K562 (cell line): ENCODE measurements around the gene CIAO3. TPM values are rescaled to one million over a fixed set of nuclear protein-coding genes. Genes with fewer than 3 reads are reported as not detected.

Experiments used
- ARID2 ChIP-seq: fragments of 450-650 bp; IDR thresholded peaks from 2 replicates; pipeline ENCODE4 v1.6.1; 2017; ENCODE audit warnings: antibody characterized with exemption, mild to moderate bottlenecking
- BRCA1 ChIP-seq, 2 experiments: fragments of 450-650 bp in 1 of 2; sonication (generic) in 1 of 2; formaldehyde crosslinking in 1 of 2; IDR thresholded peaks; 2 replicates each; pipeline versions ENCODE4 v1.5.0 to v1.6.1; 2017 to 2020; ENCODE audit warnings: mild to moderate bottlenecking in 1 of 2, missing genetic modification reagents in 1 of 2
- BRD4 ChIP-seq: fragments of 200-600 bp; sonication (generic); IDR thresholded peaks from 2 replicates; pipeline ENCODE4 v1.6.1; 2017; ENCODE audit warnings: inconsistent platforms
- CBFA2T2 ChIP-seq: fragments of 450-650 bp; conservative IDR thresholded peaks from 2 replicates; pipeline ENCODE4 v1.6.1; 2017; ENCODE audit warnings: mild to moderate bottlenecking
- CBX5 ChIP-seq: IDR thresholded peaks from 2 replicates; pipeline ENCODE4 v1.6.1; 2014; ENCODE audit warnings: low read depth, borderline replicate concordance
- EGR1 ChIP-seq: fragments of 450-650 bp; conservative IDR thresholded peaks from 2 replicates; pipeline ENCODE4 v1.6.1; 2017; ENCODE audit warnings: mild to moderate bottlenecking
- GTF2F1 ChIP-seq: IDR thresholded peaks from 2 replicates; pipeline ENCODE4 v1.6.1; 2011; ENCODE audit warnings: low read depth, low read length, improper control_type of control experiment
- HMGXB4 ChIP-seq: sonication (generic); formaldehyde crosslinking; IDR thresholded peaks from 2 replicates; pipeline ENCODE4 v1.8.1; 2023; ENCODE audit warnings: mild to moderate bottlenecking, missing genetic modification reagents
- KAT7 ChIP-seq: sonication (generic); formaldehyde crosslinking; IDR thresholded peaks from 2 replicates; pipeline ENCODE4 v1.8.0; 2022; ENCODE audit warnings: missing genetic modification reagents, mild to moderate bottlenecking, borderline replicate concordance
- KLF13 ChIP-seq: fragments of 450-650 bp; IDR thresholded peaks from 2 replicates; pipeline ENCODE4 v1.6.1; 2016; ENCODE audit warnings: missing genetic modification characterization, low read depth, mild to moderate bottlenecking, missing compliant biosample characterization, moderate library complexity, borderline replicate concordance
- KLF16 ChIP-seq: IDR thresholded peaks from 2 replicates; pipeline ENCODE4 v1.6.1; 2016; ENCODE audit warnings: antibody characterized with exemption
- KLF6 ChIP-seq: fragments of 250-450 bp; sonication (Bioruptor Pico); IDR thresholded peaks from 2 replicates; pipeline ENCODE4 v1.4.0; 2020; ENCODE audit warnings: mild to moderate bottlenecking, moderate library complexity, borderline replicate concordance
- NFXL1 ChIP-seq: fragments of 450-650 bp; formaldehyde crosslinking; IDR thresholded peaks from 2 replicates; pipeline ENCODE4 v1.4.0; 2021; ENCODE audit warnings: mild to moderate bottlenecking
- RAD51 ChIP-seq: fragments of 450-650 bp; IDR thresholded peaks from 2 replicates; pipeline ENCODE4 v1.7.1; 2016; ENCODE audit warnings: low read depth, mild to moderate bottlenecking, borderline replicate concordance
- SOX6 ChIP-seq: fragments of 450-650 bp; IDR thresholded peaks from 2 replicates; pipeline ENCODE4 v1.6.1; 2014; ENCODE audit warnings: mild to moderate bottlenecking
- TEAD1 ChIP-seq, 2 experiments: fragments of 450-650 bp in 1 of 2; sonication (generic) in 1 of 2; formaldehyde crosslinking; IDR thresholded peaks; 2 replicates each; pipeline versions ENCODE4 v1.4.0 to v1.8.0; 2020 to 2022; ENCODE audit warnings: mild to moderate bottlenecking in 2 of 2, missing genetic modification reagents in 1 of 2
- TRIM24 ChIP-seq, 2 experiments: fragments of 450-650 bp; IDR thresholded peaks; 2 replicates each; pipeline ENCODE4 v1.6.1; 2016
- U2AF1 ChIP-seq: fragments of 200-400 bp; formaldehyde crosslinking; optimal IDR thresholded peaks from 2 replicates; pipeline ENCODE3; 2017; ENCODE audit warnings: mild to moderate bottlenecking, low read depth, low read length, moderate library complexity
- WHSC1 ChIP-seq: IDR thresholded peaks from one replicate; pipeline ENCODE4 v1.6.1; 2012; ENCODE audit warnings: low read length, control low read depth, inconsistent platforms
- XRCC3 ChIP-seq: fragments of 450-650 bp; IDR thresholded peaks from 2 replicates; pipeline ENCODE4 v1.6.1; 2017; ENCODE audit warnings: mild to moderate bottlenecking, moderate library complexity
- ZNF184 ChIP-seq: sonication (generic); formaldehyde crosslinking; IDR thresholded peaks from 2 replicates; pipeline ENCODE4 v1.5.0; 2020; ENCODE audit warnings: missing genetic modification reagents
- ZNF3 ChIP-seq: fragments of 250-450 bp; sonication (Bioruptor Pico); IDR thresholded peaks from 2 replicates; pipeline ENCODE4 v1.5.0; 2021; ENCODE audit warnings: mild to moderate bottlenecking, moderate library complexity
- ZNF354B ChIP-seq: fragments of 250-450 bp; sonication (Bioruptor Pico); IDR thresholded peaks from 2 replicates; pipeline ENCODE4 v1.4.0; 2020
- ZNF444 ChIP-seq: fragments of 250-450 bp; sonication (Bioruptor Pico); IDR thresholded peaks from 2 replicates; pipeline ENCODE4 v1.4.0; 2020; ENCODE audit warnings: mild to moderate bottlenecking, moderate library complexity
- ZNF561 ChIP-seq: fragments of 450-650 bp; formaldehyde crosslinking; conservative IDR thresholded peaks from 2 replicates; pipeline ENCODE4 v1.4.0; 2020; ENCODE audit warnings: mild to moderate bottlenecking, moderate library complexity
- polyA plus RNA-seq, 8 experiments: library from polyadenylated mRNA; depleted of rRNA in 4 of 8; stranded (reverse) in 5 of 8; unstranded in 3 of 8; fragments of >200 nt; fragmentation: Nextera tagmentation in 2 of 8; fragmentation: Illumina TruSeq in 1 of 8; extraction: Ambion mirVana in 2 of 8; extraction: Trizol in 1 of 8; gene quantifications; 2 replicates each; pipeline versions ENCODE4 v1.2.1 to v1.2.3, GENCODE V29; 2011 to 2014; ENCODE audit warnings: inconsistent platforms in 1 of 8, missing spikeins in 1 of 8
- total RNA-seq, 7 experiments: library from RNA; depleted of rRNA in 6 of 7; stranded (reverse); fragments of >200 nt in 6 of 7; fragmentation: Illumina TruSeq in 2 of 7; extraction: Trizol in 2 of 7; gene quantifications; 2 replicates each; pipeline versions ENCODE4 v1.2.1 to v1.2.3, GENCODE V29; 2011 to 2021; ENCODE audit warnings: low replicate concordance in 1 of 7

The CIAO3 gene
- total and polyA plus RNA-seq, 9 of the 15 experiments (the other 6 are each of a cell fraction or from before 2014, with no cell fraction given): 2.2 to 35.6 (median 18.7) TPM

GRCh38 chr16:711548-712320, 29.1 kb downstream of the CIAO3 start (continued):
- TF ChIP-seq KLF13 (no peak), WHSC1 (no peak), BRD4 (no peak), ZNF561 (CRISPR knock-in tag) (no peak), SOX6 (no peak), CBFA2T2 (no peak), TRIM24 (IDR thresholded peaks at IDR 0.05) (no peak), ARID2 (peak; percentile 24; the same call in 1 of the 2 replicates), KLF6 (CRISPR knock-in tag) (no peak), CBX5 (no peak), ZNF354B (no peak), ZNF444 (CRISPR knock-in tag) (no peak), TEAD1 (CRISPR knock-in tag; IDR thresholded peaks at IDR 0.05) (no peak), XRCC3 (no peak), BRCA1 (IDR thresholded peaks at IDR 0.05) (no peak), BRCA1 (CRISPR knock-in tag; IDR thresholded peaks at IDR 0.05) (no peak), NFXL1 (CRISPR knock-in tag) (no peak), U2AF1 (no peak), GTF2F1 (no peak), KLF16 (0 out of 2 replicates have a peak, but pooled peaks have one; percentile 13), ZNF3 (CRISPR knock-in tag) (no peak), ZNF184 (no peak), HMGXB4 (CRISPR knock-in tag) (0 out of 2 replicates have a peak, but pooled peaks have one; percentile 39), KAT7 (CRISPR knock-in tag) (no peak), EGR1 (no peak), RAD51 (no peak)
